GM21390 (cell line): ENCODE measurements around the gene CKB.

ENCODE experiments used
- ATAC-seq: cut with Tn5 transposase; IDR thresholded peaks from one replicate; pipeline ENCODE4 v1.9.1; 2021; ENCODE audit not compliant: unreplicated experiment

Gene CKB

DNA sequence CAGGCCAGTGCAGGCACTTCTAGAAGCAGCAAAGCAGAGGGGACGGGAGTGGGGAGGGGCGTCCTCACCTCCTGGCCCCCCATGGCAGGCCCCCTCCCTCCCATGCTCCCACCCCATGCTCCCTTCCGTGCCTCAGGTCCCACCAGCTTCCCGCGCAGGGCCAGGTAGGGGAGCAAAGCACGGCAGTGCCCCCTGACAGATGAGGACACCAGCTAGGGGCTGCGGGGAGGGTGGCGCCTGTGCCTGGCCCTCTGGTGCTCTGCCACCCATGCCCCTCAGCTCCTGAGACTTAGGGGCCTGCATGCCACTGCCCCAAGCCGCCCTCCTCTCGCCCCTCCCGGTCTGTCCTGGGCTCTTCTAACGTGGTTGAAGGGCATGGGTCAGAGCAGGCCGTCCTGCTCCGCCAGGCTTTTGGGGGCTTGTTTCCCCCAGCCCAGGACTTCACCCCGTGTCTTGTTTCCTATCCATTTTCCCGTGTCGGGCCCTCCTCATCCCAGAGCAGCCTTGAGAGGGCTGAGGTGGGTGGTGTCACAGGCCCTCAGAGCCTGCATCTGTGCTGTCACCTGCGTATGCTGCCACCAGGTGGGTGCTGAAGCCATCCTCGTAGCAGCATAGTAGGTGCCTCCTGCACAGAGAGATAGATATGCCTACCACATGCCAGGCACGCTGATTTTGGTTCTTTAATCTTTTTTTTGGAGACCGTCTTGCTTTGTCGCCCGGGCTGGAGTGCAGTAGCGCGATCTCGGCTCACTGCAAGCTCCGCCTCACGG lies 16.6 kb upstream of the CKB start:
- ATAC-seq = no peak

- no peak for ATAC-seq
Measured at GRCh38 chr14:103538291-103539055, 15.8 kb upstream of the CKB start.

DNA sequence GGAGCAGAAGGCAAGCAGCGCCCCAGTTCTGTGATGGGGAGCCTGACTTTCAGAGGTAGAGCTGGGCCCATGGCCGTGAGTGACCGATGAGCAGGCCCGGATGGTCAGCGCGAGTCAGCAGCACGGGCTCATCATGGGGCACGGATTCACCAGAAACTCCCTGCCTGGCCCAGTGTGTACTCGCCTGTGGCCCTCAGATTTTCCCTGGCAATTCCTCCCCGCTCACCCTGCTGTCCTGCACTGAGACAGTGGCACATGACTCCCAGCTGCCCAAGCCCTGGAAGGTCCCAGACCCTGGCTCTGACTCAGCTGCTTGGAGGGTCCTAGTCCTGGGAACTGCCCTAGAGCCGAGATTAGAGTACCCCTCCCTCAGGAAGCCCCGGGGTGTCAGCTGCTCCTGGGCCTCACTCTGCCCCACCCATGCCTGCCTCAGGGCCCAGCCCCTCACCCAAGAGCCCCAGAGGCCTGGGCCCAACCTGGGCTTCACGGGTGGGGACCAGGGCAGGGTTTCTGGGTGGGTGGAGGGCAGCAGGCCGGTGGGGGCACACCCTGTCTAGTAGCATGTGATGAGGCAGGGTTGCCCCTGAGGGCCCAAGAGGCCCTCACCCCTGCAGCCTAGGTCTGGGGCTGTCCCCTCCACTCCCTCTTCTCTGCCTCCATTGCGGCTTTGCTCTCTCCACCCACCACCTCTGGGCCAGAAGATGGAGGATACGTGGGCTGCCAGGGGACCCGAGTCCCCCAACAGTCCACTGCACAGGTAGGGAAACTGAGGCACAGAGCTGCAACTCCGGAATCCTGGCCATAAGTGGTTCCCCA lies 14.8 kb upstream of the CKB start:
- ATAC-seq = no peak

DNA sequence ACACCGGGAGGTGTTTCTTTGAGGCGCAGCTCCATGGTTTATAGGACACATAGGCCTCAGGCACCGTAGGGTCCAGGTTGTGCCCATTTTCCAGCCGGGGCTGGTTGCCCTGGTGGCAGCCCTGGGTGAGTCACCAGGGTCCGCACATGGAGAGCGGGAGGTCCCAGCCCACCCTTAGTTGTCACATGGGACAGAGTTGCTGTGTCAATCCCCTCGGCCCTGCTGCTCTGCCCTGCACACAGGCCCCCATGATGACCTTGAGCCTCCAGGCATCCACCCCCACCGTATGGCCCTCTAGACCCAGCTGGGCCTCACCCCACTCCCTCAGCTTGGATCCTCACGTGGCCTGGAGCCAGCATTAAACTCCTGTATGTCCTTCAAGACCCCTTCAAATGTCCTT lies 14.1 kb upstream of the CKB start:
- no peak for ATAC-seq

DNA sequence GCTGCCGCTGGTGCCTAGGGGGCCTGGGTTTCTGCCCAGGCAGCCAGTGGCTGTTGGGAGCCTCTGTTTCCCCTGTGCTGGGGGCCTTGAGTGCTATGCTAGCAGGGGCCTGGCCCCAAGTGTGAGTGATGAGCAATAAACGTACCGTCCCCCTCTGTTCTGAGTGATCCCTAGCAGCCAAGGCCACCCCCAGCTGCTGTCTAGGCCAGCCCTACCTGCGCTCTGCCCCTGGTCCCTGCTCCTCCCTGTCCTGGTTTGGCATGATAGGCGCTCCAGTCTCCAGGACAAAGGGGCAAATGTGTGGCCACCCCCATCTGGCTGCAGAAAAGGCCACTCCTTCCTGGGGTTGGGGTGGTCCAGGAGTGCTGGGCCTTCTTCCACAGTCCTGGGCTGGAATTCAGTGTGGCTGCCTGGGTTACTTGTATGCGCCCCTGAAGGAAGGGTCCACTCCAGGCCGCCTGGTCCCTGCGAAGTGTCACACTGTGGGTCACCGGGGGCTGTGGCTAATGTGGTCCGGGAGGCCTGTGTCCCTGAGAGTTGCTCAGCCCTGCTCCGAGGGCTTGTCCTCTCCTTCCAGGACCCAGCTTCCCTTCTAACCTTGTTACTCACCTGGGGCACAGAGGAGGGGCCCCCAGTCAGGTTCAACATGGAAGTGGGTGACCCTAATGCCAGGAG lies 13.4 kb upstream of the CKB start:
- ATAC-seq = no peak

- ATAC-seq = no peak
Measured at GRCh38 chr14:103535081-103535890, 12.7 kb upstream of the CKB start.

GRCh38 chr14:103534576-103535061 lies 12.0 kb upstream of the CKB start:
- no peak for ATAC-seq

DNA sequence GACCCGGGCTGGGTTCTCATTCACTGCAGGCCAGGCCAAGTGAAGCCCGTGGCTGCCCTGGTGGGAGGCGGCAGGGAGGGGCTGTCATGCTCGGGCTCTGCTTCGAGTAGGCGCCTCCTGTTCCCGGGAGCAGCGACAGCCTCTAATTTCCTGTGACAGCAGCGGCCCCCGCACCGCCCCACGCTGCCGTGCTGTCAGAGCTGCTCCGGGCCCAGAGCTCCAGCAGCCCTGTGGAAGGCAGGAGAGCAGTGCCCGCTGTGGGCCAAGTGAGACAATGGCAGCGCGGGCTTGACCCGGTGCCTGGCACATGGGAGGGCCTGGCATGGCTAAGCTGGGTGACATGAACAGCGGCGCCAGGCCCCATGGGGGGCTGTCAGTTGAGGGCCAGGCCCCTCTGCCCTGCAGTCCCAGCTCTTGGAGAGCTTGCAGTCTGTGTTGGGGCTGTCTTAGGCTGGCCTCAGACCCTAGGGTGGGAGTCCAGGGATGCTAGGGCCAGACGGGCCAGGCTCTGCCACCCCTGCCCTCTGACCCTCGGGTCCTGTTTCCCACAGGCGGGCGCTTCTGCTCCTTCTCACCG lies 11.5 kb upstream of the CKB start:
- ATAC-seq = no peak

GRCh38 chr14:103533137-103533998 lies 10.7 kb upstream of the CKB start:
- ATAC-seq = no peak

DNA sequence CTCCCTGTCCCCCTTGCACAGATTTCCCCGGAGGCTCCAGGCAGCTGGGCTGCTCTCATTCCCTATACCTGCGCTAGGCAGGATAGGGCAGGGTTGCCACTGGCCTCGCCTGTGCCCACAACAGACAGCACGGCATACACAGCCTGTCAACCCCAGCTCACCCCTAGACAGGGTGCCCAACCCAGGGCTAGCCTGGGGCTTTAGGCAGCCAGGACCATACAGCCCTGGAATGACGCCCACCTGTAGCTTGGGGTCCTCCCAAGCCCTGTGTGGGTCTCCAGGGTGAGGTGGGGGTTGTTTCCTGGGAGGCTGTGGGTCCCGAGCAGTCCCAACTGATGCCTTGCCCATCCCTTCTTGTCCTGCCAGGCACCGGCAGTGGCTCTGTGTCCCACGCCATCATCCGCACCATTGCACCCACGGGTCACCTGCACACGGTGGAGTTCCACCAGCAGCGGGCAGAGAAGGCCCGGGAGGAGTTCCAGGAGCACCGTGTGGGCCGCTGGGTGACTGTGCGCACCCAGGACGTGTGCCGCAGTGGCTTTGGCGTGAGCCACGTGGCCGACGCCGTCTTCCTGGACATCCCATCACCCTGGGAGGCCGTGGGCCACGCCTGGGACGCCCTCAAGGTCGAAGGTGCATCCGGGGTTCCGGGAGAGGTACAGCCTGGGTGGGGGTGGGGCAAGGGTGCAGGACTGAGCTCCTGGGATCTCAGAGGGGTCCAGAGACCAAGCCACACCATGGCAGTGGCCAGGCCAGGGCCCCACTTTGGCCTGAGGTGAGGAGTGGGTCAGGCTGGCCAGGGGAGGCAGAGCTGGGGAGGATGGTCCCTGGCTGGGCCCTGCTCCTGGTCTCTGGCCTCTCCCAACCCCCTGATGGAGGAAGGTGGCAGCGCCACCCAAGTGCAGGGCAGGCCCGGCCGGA lies 9.8 kb upstream of the CKB start:
- ATAC-seq = no peak

DNA sequence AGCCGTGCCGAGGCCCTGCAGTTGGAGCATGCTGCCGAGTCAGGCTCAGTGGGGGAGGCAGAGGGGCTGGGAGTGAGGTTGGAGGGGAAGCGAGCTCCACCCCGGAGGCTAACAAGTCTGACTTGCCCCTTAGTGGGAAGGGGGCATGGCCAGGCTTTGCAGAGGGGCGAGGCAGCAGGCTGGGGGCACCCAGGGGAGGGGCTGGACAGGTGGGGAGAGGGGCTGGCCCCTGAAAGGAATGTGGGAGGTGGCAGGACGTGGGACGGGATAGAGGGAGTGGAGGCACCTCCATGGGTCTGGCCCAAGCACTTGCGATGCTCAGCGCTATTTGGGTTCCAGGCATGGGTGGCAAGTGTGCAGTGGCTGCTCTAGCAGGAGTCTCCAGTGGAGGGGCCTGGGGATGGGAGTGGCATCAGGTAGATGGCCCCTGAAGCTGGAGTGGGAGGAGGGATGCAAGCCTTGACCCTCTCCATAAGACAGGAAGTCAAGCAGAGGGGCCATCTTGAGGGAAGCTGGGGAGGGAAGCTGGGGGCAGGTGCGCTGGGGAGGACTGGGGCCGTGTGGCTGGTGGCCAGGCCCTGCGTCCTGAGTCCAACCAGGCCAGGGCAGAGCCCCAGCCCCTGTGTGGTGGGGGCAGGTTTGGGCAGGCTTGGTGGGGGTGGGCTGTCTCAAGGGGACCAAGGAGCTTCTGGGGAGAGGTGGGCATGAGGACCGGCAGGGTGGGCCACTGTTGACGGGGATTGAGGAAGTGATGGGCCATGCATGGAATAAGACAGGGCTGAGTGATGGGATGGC lies 9.0 kb upstream of the CKB start:
- ATAC-seq = no peak

GRCh38 chr14:103530831-103531230 lies 8.2 kb upstream of the CKB start:
- ATAC-seq = no peak

DNA sequence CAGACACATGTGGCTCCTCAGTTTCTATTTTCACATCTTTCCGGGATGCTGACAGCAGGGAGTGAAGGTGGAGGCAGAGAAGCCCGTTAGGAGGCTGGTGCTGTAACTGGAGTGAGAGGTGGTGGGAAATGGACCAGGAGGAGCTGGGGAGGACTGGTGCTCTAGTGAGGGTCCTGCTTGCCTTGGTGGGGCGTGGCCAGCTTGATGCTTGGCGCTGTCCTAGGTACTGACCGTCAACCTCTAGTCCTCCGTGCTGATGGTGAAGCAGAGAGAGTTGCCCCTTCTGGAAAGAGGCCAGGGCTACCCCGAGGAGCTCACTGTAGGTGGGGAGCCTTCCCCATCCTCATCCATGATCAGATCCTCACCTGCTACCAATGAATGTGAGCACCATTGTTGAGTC lies 7.8 kb upstream of the CKB start:
- ATAC-seq = no peak

DNA sequence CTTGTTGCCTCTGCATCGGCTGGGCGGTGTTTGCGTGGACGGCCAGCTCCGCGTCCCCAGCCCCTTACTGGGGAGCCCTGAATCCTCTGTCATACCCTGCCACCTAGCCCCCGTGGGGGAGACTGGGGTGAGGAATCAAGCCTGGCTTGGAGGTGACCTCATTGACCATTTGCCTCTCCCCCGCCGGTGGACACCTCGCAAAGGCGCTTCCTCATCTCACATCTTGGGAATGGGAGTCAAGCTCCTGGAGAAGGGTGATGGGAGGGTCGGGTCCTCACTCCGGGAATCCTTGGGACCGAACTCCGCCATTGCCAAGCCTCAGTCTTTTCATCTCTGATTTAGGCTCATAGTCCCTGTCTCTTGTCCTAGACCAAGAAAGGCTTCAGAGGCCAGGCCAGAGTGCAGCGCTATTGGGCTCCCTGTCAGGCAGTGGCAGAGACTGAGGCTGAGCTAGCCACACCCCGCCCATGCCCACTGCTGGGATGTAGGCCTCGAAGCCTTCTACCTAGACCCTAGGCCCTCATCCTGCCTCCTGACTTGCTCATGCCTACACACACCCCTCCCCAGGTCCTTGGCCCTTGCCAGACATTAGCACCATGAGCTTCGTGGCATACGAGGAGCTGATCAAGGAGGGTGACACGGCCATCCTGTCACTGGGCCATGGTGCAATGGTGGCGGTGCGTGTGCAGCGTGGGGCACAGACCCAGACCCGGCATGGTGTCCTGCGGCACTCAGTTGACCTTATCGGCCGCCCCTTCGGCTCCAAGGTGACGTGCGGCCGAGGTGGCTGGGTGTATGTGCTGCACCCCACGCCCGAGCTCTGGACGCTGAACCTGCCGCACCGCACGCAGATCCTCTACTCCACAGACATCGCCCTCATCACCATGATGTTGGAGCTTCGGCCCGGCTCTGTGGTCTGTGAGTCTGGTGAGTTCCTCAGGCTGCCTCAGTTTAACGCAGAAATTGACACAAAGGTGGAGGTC lies 7.0 kb upstream of the CKB start:
- no peak for ATAC-seq

- ATAC-seq = no peak
Measured at GRCh38 chr14:103528587-103529382, 6.2 kb upstream of the CKB start, which contains the start of gene TRMT61A. TRMT61A (plus strand) TSS chr14:103529196; CDS start chr14:103529979, 783 bp downstream.
